Omental fat pad (tissue), 4 donors: ENCODE data around the gene COL23A1. TPM values are rescaled to one million over a fixed set of nuclear protein-coding genes. Genes with fewer than 3 reads are reported as not detected.

ENCODE experiments used
- ATAC-seq: fragments of 150-250 bp; one replicate; pipeline ENCODE4 v1.9.1; 2016; ENCODE audit warnings: mild to moderate bottlenecking, moderate library complexity; ENCODE audit not compliant: low FRiP score
- DNase-seq: peaks from one replicate; pipeline ENCODE4 v3.0.0-alpha.2; 2019; ENCODE audit warnings: low spot score
- CTCF ChIP-seq, 3 donors: fragments of 450-650 bp; IDR thresholded peaks; one replicate each; pipeline ENCODE4 v1.5.1; 2016 to 2017; ENCODE audit warnings: antibody characterized with exemption in 3 of 3, mild to moderate bottlenecking in 3 of 3, moderate library complexity in 2 of 3
- total RNA-seq, 4 donors: library from RNA; depleted of rRNA; stranded (reverse); fragments of >200 nt; gene quantifications; one replicate each; pipeline ENCODE4 v1.1.0, GENCODE V29; 2016

Gene COL23A1
- total RNA-seq, 4 donors from 2014 or later: 0.12 to 1.0 (median 0.49) TPM

GRCh38 chr5:178439493-178440180 is 150.6 kb downstream of the COL23A1 start:
- ATAC-seq: no peak

GRCh38 chr5:178438796-178439195 is 151.4 kb downstream of the COL23A1 start:
- no peak for ATAC-seq
- DNase-seq: no peak
- no peak for TF ChIP-seq CTCF (IDR thresholded peaks at IDR 0.05)

More at GRCh38 chr5:178439493-178440180, 150.6 kb downstream of the COL23A1 start:
- DNase-seq: no peak
- no peak for TF ChIP-seq CTCF (IDR thresholded peaks at IDR 0.05)

GRCh38 chr5:178437386-178438075 is 152.7 kb downstream of the COL23A1 start:
- DNase-seq: no peak
- TF ChIP-seq CTCF (IDR thresholded peaks at IDR 0.05): no peak
- no peak for ATAC-seq

- DNase-seq (no peak), ATAC-seq (no peak)
- TF ChIP-seq CTCF (IDR thresholded peaks at IDR 0.05): no peak
Measured at GRCh38 chr5:178436326-178436940, 153.8 kb downstream of the COL23A1 start.

GRCh38 chr5:178435321-178436238 is 154.6 kb downstream of the COL23A1 start:
- no peak for TF ChIP-seq CTCF (IDR thresholded peaks at IDR 0.05)
- DNase-seq (no peak), ATAC-seq (no peak)

GRCh38 chr5:178434851-178435250 is 155.3 kb downstream of the COL23A1 start:
- no peak for ATAC-seq
- no peak for DNase-seq
- TF ChIP-seq CTCF (IDR thresholded peaks at IDR 0.05): no peak
